HFFc6 (cell line): ENCODE measurements around the gene SMIM3. TPM values are rescaled to one million over a fixed set of nuclear protein-coding genes. Genes with fewer than 3 reads are reported as not detected.
A peak's percentile ranks its signal among the peaks of the same experiment; 100 is the strongest.

Experiments
- DNase-seq: peaks from one replicate; pipeline ENCODE4 v3.0.0-alpha.2; 2018
- H3K27ac Mint-ChIP-seq: 2 replicates; pipeline ENCODE4 v1.8.0; 2020; ENCODE audit warnings: mild to moderate bottlenecking, mixed read lengths
- H3K27me3 Mint-ChIP-seq: 2 replicates; pipeline ENCODE4 v1.8.0; 2021; ENCODE audit warnings: mild to moderate bottlenecking, moderate library complexity, mixed read lengths; ENCODE audit not compliant: insufficient read depth
- H3K36me3 Mint-ChIP-seq: 2 replicates; pipeline ENCODE4 v1.8.0; 2021; ENCODE audit warnings: low read depth, mixed read lengths
- H3K4me1 Mint-ChIP-seq: 2 replicates; pipeline ENCODE4 v1.8.0; 2020; ENCODE audit warnings: low read depth, mixed read lengths
- H3K4me3 Mint-ChIP-seq: 2 replicates; pipeline ENCODE4 v1.8.0; 2020; ENCODE audit warnings: mild to moderate bottlenecking, moderate library complexity, mixed read lengths
- H3K9me3 Mint-ChIP-seq: 2 replicates; pipeline ENCODE4 v1.8.0; 2020; ENCODE audit warnings: mild to moderate bottlenecking, mixed read lengths
- CTCF ChIP-seq: fragments of 200-600 bp; sonication (generic); IDR thresholded peaks from 2 replicates; pipeline ENCODE4 v1.5.0; 2021; ENCODE audit warnings: antibody characterized with exemption, mild to moderate bottlenecking
- total RNA-seq, 6 experiments: library from RNA; stranded (reverse); fragmentation: NEBNext Ultra II Directional; extraction: Animal tissue kit (Norgen Biotek cat#: 25700); gene quantifications; 2 replicates in 1 of 6; 3 replicates in 5 of 6; pipeline ENCODE4 v1.2.3, GENCODE V29; 2021

SMIM3 gene
- total RNA-seq, 6 experiments from 2014 or later, result 32.5 to 51.1 (median 37.9) TPM

GRCh38 chr5:150797384-150797783 is 18.8 kb downstream of the SMIM3 start:
- no peak overlapping the region for H3K4me3 Mint-ChIP-seq

GRCh38 chr5:150801117-150801927 is 22.8 kb downstream of the SMIM3 start:
- DNase-seq, result peak; percentile 58
- peak overlapping the region; percentile 80 for H3K4me3 Mint-ChIP-seq
- TF ChIP-seq CTCF, result peak; percentile 69
- H3K27ac Mint-ChIP-seq, result no peak overlapping the region
- no peaks in the 10 kb centered on the region; the same call in 1 of the 2 replicates for H3K27me3 Mint-ChIP-seq
- H3K9me3 Mint-ChIP-seq, result no peaks in the 10 kb centered on the region; the same call in 1 of the 2 replicates
- H3K4me1 Mint-ChIP-seq, result peaks cover 8% of the 10 kb centered on the region
- peaks cover 36% of the 10 kb centered on the region for H3K36me3 Mint-ChIP-seq

More at GRCh38 chr5:150797384-150797783, 18.8 kb downstream of the SMIM3 start:
- Mint-ChIP-seq H3K9me3 (no peaks in the 10 kb centered on the region), H3K27me3 (no peaks in the 10 kb centered on the region), H3K27ac (no peak overlapping the region), H3K36me3 (peaks cover 35% of the 10 kb centered on the region), H3K4me1 (peaks cover 16% of the 10 kb centered on the region)
- no peak for TF ChIP-seq CTCF
- DNase-seq, result no peak

- DNase-seq, result no peak
- Mint-ChIP-seq H3K27ac (no peak overlapping the region), H3K36me3 (peaks cover 23% of the 10 kb centered on the region), H3K4me1 (peaks cover 8% of the 10 kb centered on the region), H3K27me3 (no peaks in the 10 kb centered on the region; the same call in 1 of the 2 replicates), H3K4me3 (no peak overlapping the region), H3K9me3 (no peaks in the 10 kb centered on the region; the same call in 1 of the 2 replicates)
- TF ChIP-seq CTCF, result no peak
Observed at GRCh38 chr5:150804388-150804787, 25.8 kb downstream of the SMIM3 start.

- peaks cover 12% of the 10 kb centered on the region for H3K36me3 Mint-ChIP-seq
- no peak for DNase-seq
- no peak overlapping the region for H3K27ac Mint-ChIP-seq
- no peak overlapping the region for H3K4me3 Mint-ChIP-seq
- H3K4me1 Mint-ChIP-seq, result no peaks in the 10 kb centered on the region
- H3K9me3 Mint-ChIP-seq, result no peaks in the 10 kb centered on the region; the same call in 1 of the 2 replicates
- H3K27me3 Mint-ChIP-seq, result peaks cover 2% of the 10 kb centered on the region; the same call in 1 of the 2 replicates
- TF ChIP-seq CTCF, result no peak
Observed at GRCh38 chr5:150809363-150809762, 30.8 kb downstream of the SMIM3 start.

- peaks cover 13% of the 10 kb centered on the region; the same call in 1 of the 2 replicates for H3K36me3 Mint-ChIP-seq
- peaks cover 18% of the 10 kb centered on the region for H3K9me3 Mint-ChIP-seq
- no peak for TF ChIP-seq CTCF
- no peak for DNase-seq
- no peak overlapping the region for H3K27ac Mint-ChIP-seq
- peaks cover 8% of the 10 kb centered on the region for H3K27me3 Mint-ChIP-seq
- no peak overlapping the region for H3K4me3 Mint-ChIP-seq
- H3K4me1 Mint-ChIP-seq, result no peaks in the 10 kb centered on the region
Observed at GRCh38 chr5:150815010-150815409, 36.5 kb downstream of the SMIM3 start.
